Mesodermal cell (in vitro differentiated cells): Measurements from ENCODE around the gene COL8A2.

ENCODE experiments used
- H3K27ac ChIP-seq: 2 replicates; pipeline ENCODE4 v1.7.0; 2013; ENCODE audit warnings: mild to moderate bottlenecking, low read depth, low read length, moderate library complexity; ENCODE audit not compliant: severe bottlenecking
- H3K36me3 ChIP-seq: 2 replicates; pipeline ENCODE4 v1.7.1; 2013; ENCODE audit warnings: mild to moderate bottlenecking, low read length, moderate library complexity; ENCODE audit not compliant: control insufficient read depth, insufficient read depth
- H3K4me1 ChIP-seq: one replicate; pipeline ENCODE4 v1.7.1; 2013; ENCODE audit warnings: mild to moderate bottlenecking, low read length; ENCODE audit not compliant: insufficient read depth, control insufficient read depth, poor library complexity, severe bottlenecking
- H3K4me3 ChIP-seq: 2 replicates; pipeline ENCODE4 v1.7.0; 2013; ENCODE audit warnings: low read length, control low read depth, mild to moderate bottlenecking; ENCODE audit not compliant: insufficient read depth, poor library complexity, severe bottlenecking; ENCODE audit errors: extremely low read depth
- H3K9me3 ChIP-seq: 2 replicates; pipeline ENCODE4 v1.7.1; 2013; ENCODE audit warnings: mild to moderate bottlenecking, low read length, moderate library complexity; ENCODE audit not compliant: control insufficient read depth
- WGBS, 2 experiments: methylation state at CpG; one replicate each; pipeline ENCODE4 v1.1.5; 2013; ENCODE audit warnings: missing lambda C conversion rate in 2 of 2; ENCODE audit not compliant: insufficient coverage in 2 of 2; 5-methylcytosine and 5-hydroxymethylcytosine counted together

The COL8A2 gene

DNA sequence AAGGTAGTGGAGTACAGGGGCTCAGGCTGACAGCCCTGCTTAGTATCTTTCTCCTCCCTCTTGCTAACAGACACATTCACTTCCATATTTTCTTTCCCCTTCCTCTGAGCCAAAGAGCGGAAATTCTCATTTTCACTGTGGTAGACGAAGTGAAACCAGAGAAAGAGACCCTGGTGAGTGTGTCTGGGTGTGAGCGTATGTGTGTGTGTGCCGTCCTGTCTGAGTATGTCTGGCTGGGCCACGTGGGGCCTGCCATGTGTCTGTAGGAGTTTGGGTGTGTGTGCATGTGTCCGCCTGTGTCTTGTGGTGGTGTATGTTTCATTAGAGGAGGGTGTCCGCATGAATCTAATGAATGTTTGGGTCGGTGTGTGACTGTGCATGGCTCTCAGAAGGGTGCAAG lies 1.7 kb downstream of the COL8A2 start:
- Histone ChIP-seq H3K4me3 (no peak overlapping the region), H3K27ac (no peak overlapping the region), H3K9me3 (no peaks in the 10 kb centered on the region), H3K36me3 (no peaks in the 10 kb centered on the region), H3K4me1 (no peaks in the 10 kb centered on the region)
- WGBS, 2 experiments, result 81 to 100% methylated on average over 3 to 6 of the region's 8 CpGs

DNA sequence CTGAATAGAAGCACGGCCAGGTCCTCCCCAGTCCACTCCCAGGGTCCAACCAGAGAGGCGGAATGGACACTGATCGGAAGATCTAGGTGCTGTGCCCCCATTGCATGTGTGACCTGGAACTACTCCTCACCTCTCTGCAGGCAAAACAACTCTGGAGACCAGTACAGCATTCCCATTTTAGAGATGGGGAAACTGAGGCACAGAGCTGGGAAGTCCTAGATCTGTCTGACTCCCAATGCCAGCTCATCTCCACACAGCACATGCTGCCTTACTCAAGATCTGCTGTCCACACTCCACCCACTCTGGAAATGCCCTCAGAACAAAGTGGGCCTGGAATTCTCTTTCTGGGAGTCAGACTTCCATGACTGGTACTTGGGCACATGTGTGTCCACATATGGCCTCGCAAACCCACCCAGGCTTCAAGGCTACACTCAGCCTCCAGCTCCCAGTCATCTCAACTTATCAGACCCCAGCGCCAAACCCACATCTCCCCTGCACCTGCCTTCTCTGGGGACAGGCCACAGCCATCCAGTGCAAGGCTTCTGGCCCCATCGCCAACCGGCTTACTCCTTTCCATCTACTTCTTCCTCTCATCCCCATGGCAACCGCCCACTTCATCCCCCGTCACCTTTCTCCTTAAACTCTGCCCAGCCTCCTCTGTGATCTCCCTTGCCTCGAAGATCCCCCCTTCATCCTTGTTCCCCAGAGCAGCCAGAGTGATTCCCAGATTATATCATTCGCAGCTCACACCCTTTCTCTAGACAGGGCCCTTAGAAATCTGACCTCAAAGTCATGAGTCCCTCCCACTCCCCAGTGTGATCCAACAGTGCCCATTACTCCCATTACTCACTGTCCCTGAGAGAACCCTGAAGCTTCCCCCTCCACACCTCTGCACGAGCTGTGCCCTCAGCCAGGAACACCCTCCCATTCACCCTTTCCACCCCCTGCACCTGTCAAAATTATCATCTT lies 2.7 kb downstream of the COL8A2 start:
- Histone ChIP-seq H3K4me1 (no peaks in the 10 kb centered on the region), H3K27ac (no peak overlapping the region), H3K9me3 (no peaks in the 10 kb centered on the region), H3K4me3 (no peak overlapping the region), H3K36me3 (no peaks in the 10 kb centered on the region)
- WGBS, 2 experiments, result 79 to 88% methylated on average over 9 to 11 of the region's 12 CpGs

- peak overlapping the region; percentile 29 for H3K27ac ChIP-seq
- WGBS, 2 experiments, result 65 to 75% methylated on average over 6 to 7 of the region's 9 CpGs
- no peaks in the 10 kb centered on the region for H3K36me3 ChIP-seq
- H3K4me3 ChIP-seq, result no peak overlapping the region
- H3K4me1 ChIP-seq, result peaks cover 3% of the 10 kb centered on the region
- no peaks in the 10 kb centered on the region for H3K9me3 ChIP-seq
Measured at GRCh38 chr1:36119456-36119855, 5.6 kb downstream of the COL8A2 start.

DNA sequence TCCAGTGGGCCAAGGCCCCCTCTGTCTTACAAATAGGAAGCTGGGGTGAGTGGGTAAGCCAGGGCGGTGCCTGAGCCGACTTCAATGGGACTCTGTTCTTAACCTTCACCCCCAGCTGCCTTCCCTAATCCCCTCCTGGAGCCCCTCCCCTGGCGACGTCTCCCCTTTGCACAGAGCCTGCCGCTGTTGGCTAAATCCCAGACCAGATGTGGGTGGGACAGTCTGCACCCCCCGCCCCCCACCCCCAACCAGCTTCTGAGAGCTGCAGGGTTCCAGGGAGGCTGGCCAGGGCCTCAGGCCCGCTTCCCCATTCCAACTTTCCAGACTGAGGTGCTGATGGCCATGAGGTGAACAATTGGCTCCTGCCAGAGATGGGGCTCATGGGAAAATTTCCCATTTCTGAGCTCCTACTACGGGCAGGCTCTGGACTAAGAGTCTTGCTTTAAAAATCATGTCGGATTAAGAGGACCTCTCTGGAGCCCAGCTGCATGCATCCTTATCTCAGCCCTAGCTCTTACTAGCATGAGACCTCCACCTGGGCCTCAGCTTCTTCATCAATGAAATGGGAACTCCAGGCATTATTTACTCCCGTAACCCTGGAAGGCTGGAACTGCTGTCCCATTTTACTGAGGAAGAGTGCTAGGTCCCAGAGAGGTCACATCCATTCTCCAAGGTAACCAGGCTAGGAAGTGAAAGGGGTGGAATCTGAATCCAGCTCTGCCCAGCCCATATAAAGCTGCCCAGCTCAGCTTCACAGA lies 6.4 kb downstream of the COL8A2 start:
- Histone ChIP-seq H3K4me1 (peaks cover 3% of the 10 kb centered on the region), H3K27ac (no peak overlapping the region), H3K4me3 (no peak overlapping the region), H3K9me3 (no peaks in the 10 kb centered on the region), H3K36me3 (no peaks in the 10 kb centered on the region)
- WGBS, 2 experiments, result 67 to 80% methylated on average over 4 to 6 of the region's 10 CpGs

DNA sequence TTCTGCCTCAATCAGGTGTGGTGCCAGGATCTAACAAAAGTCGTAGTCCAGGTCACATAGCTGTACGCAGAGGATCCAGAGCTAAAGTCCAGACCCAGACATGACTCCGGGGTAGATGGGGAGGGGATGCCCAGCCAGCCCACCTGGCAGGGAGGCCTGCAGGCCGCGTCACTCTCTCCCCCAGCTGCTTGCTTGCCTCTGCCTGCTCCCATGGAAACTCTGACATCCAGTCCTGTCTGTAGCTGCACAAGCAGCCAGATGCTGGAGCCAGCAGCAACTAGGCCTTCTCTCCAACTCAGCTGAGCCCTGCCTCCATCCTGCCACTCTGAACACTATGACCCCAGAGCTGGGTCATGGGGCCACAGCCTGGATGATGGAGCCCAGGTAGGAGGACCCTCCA lies 8.1 kb downstream of the COL8A2 start:
- H3K27ac ChIP-seq, result no peak overlapping the region
- 83 to 95% methylated on average over 4 to 5 of the region's 5 CpGs for WGBS, 2 experiments
- peaks cover 3% of the 10 kb centered on the region for H3K4me1 ChIP-seq
- H3K9me3 ChIP-seq, result no peaks in the 10 kb centered on the region
- no peaks in the 10 kb centered on the region for H3K36me3 ChIP-seq
- H3K4me3 ChIP-seq, result no peak overlapping the region

DNA sequence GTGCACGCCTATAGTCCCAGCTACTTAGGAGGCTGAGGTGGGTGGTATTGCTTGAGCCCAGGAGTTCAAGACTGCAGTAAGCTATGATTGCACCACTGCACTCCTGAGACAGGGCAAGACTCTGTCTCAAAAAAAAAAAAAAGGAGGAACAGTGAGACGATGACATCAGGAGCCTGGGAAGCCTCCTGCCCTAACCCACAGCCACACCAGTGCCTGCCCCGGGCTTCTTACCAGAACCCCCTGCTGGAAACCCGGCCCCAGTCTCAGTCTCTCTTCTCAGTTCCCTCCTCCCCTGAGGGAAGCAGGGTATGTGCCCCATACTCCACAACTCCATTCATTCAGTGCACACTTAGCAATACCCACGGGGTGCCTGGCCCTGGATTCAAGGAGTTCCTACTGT lies 9.1 kb downstream of the COL8A2 start:
- H3K36me3 ChIP-seq, result no peaks in the 10 kb centered on the region
- WGBS, 2 experiments, result 67 to 70% methylated on average over 3 to 5 of the region's 5 CpGs
- H3K4me1 ChIP-seq, result peaks cover 3% of the 10 kb centered on the region
- H3K27ac ChIP-seq, result no peak overlapping the region
- no peak overlapping the region for H3K4me3 ChIP-seq
- H3K9me3 ChIP-seq, result no peaks in the 10 kb centered on the region

- H3K36me3 ChIP-seq, result no peaks in the 10 kb centered on the region
- no peak overlapping the region for H3K27ac ChIP-seq
- no peak overlapping the region for H3K4me3 ChIP-seq
- H3K9me3 ChIP-seq, result no peaks in the 10 kb centered on the region
- 76 to 77% methylated on average over 15 to 17 of the region's 18 CpGs for WGBS, 2 experiments
- peaks cover 3% of the 10 kb centered on the region for H3K4me1 ChIP-seq
Measured at GRCh38 chr1:36115200-36115669, 9.8 kb downstream of the COL8A2 start.

DNA sequence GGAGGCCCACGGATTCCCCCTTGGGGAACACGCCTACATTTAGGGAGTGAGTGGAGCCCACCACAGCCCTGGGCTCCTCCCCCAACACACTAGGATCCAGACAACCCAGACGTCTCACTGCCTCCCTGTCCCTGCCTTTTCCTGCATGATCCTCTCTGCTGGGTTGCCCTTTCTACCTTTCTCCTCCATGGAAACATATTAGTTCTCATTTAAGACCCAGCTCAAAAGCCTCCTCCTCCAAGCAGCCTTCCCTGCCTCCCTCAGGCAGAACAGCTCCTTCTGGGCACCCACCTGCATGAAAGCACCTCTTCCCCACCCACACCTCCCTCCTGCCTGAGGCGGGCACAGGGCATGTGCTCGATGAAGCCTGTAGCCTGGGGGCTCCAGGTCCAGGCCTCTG lies 10.7 kb downstream of the COL8A2 start:
- Histone ChIP-seq H3K27ac (no peak overlapping the region), H3K4me1 (peaks cover 4% of the 10 kb centered on the region), H3K36me3 (no peaks in the 10 kb centered on the region), H3K4me3 (no peak overlapping the region), H3K9me3 (no peaks in the 10 kb centered on the region)
- WGBS, 2 experiments, result 74 to 75% methylated on average over 4 to 5 of the region's 5 CpGs

DNA sequence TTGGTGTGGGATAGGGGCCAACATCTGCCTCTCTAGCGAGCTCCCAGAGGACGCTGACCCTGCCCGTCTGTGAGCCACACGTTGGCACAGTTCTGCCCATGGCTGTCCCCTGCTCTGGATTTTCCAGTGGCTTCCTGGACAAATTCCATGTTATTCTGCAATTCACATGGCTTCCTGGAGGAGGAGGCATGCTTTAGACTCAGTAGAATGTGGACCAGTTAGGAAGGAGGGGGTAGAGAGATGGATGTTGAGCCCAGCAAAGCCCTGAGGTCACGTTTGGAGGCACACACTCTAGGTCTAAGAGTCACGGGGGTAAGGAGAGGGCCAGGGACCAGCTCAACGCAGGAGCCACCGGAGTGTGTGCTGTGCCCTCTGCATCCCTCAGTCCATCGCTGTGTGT lies 12.2 kb downstream of the COL8A2 start:
- Histone ChIP-seq H3K36me3 (no peaks in the 10 kb centered on the region), H3K4me1 (peaks cover 10% of the 10 kb centered on the region), H3K4me3 (no peak overlapping the region), H3K27ac (no peak overlapping the region), H3K9me3 (no peaks in the 10 kb centered on the region)
- 92 to 93% methylated on average over 9 of the region's 9 CpGs for WGBS, 2 experiments

- no peak overlapping the region for H3K4me3 ChIP-seq
- H3K36me3 ChIP-seq, result no peaks in the 10 kb centered on the region
- no peak overlapping the region for H3K27ac ChIP-seq
- H3K4me1 ChIP-seq, result peaks cover 11% of the 10 kb centered on the region
- 82 to 86% methylated on average over 3 to 4 of the region's 4 CpGs for WGBS, 2 experiments
- H3K9me3 ChIP-seq, result no peaks in the 10 kb centered on the region
Measured at GRCh38 chr1:36111151-36111550, 13.9 kb downstream of the COL8A2 start.
